OCI-LY7 (cell line): ENCODE results near the gene SCT. TPM values are rescaled to one million over a fixed set of nuclear protein-coding genes. Genes with fewer than 3 reads are reported as not detected.
A peak's percentile ranks its signal among the peaks of the same experiment; 100 is the strongest.

Experiments used
- BruUV-seq: library from RNA; stranded (reverse); fragments of 400-500 nt; replicated peaks from 2 replicates; lab custom pipeline; 2021; lab: Mats Ljungman, UMichigan
- CTCF ChIA-PET: fragments of 300-600 bp; sonication (Branson Sonifier 250); formaldehyde crosslinking; loops from one replicate; lab custom pipeline; 2022; ENCODE audit warnings: antibody characterized with exemption; ENCODE audit not compliant: unreplicated experiment; lab: Charles Lee
- POLR2A ChIA-PET: fragments of 300-600 bp; sonication (Branson Sonifier 250); formaldehyde crosslinking; loops from one replicate; lab custom pipeline; 2022; ENCODE audit warnings: antibody characterized with exemption; lab: Charles Lee
- DNase-seq: peaks from one replicate; pipeline ENCODE4 v3.0.0-alpha.2; 2015; ENCODE audit warnings: low spot score
- H2AFZ ChIP-seq: fragments of 200-600 bp; sonication (generic), shearing (Covaris generic); 2 replicates; pipeline ENCODE4 v1.6.1; 2014; ENCODE audit warnings: mild to moderate bottlenecking, antibody characterized with exemption, low read length, moderate library complexity
- H3K27ac ChIP-seq: fragments of 200-600 bp; sonication (generic); 2 replicates; pipeline ENCODE4 v1.5.1; 2014; ENCODE audit warnings: mixed run types, low read depth, mild to moderate bottlenecking, moderate library complexity, low read length, inconsistent platforms; ENCODE audit not compliant: poor library complexity, severe bottlenecking
- H3K36me3 ChIP-seq: fragments of 200-600 bp; sonication (generic); 2 replicates; pipeline ENCODE4 v1.6.1; 2014; ENCODE audit warnings: mild to moderate bottlenecking, antibody characterized with exemption, low read length, moderate library complexity, mixed read lengths; ENCODE audit not compliant: insufficient read depth
- H3K4me1 ChIP-seq: fragments of 200-600 bp; sonication (generic); 2 replicates; pipeline ENCODE4 v1.5.1; 2014; ENCODE audit warnings: mild to moderate bottlenecking, low read length; ENCODE audit not compliant: insufficient read depth, poor library complexity, severe bottlenecking
- H3K4me2 ChIP-seq: fragments of 200-600 bp; sonication (generic); 2 replicates; pipeline ENCODE4 v1.6.1; 2014; ENCODE audit warnings: mild to moderate bottlenecking, low read length
- H3K4me3 ChIP-seq: fragments of 200-600 bp; sonication (generic); 2 replicates; pipeline ENCODE4 v1.5.1; 2014; ENCODE audit warnings: mild to moderate bottlenecking, low read depth, low read length; ENCODE audit not compliant: poor library complexity, severe bottlenecking
- H3K79me2 ChIP-seq: fragments of 200-600 bp; sonication (generic); 2 replicates; pipeline ENCODE4 v1.6.1; 2016; ENCODE audit warnings: low read depth, mild to moderate bottlenecking, low read length, moderate library complexity, mixed read lengths; ENCODE audit not compliant: insufficient read depth
- H3K9me2 ChIP-seq: fragments of 200-600 bp; sonication (generic); 2 replicates; pipeline ENCODE4 v1.6.1; 2016; ENCODE audit warnings: mild to moderate bottlenecking, low read length, mixed read lengths; ENCODE audit not compliant: insufficient read depth
- H3K9me3 ChIP-seq: fragments of 200-600 bp; sonication (generic); 2 replicates; pipeline ENCODE4 v1.6.1; 2014; ENCODE audit warnings: mild to moderate bottlenecking, mixed run types, low read length, mixed read lengths
- H4K20me1 ChIP-seq: fragments of 200-600 bp; sonication (generic); 2 replicates; pipeline ENCODE4 v1.6.1; 2014; ENCODE audit warnings: mild to moderate bottlenecking, antibody characterized with exemption, low read length, moderate library complexity, mixed read lengths; ENCODE audit not compliant: insufficient read depth
- CTCF ChIP-seq: fragments of 200-600 bp; sonication (generic); conservative IDR thresholded peaks from 2 replicates; pipeline ENCODE4 v1.5.1; 2014; ENCODE audit warnings: mild to moderate bottlenecking, antibody characterized with exemption, low read length, moderate library complexity, mixed read lengths
- EZH2phosphoT487 ChIP-seq: fragments of 200-600 bp; sonication (generic); IDR thresholded peaks from 2 replicates; pipeline ENCODE4 v1.6.1; 2018; ENCODE audit warnings: low read depth, borderline replicate concordance, mild to moderate bottlenecking, mixed run types, antibody characterized with exemption, low read length, moderate library complexity, mixed read lengths
- intact Hi-C: fragments of 100-400 bp; cut with micrococcal nuclease; formaldehyde crosslinking; loops from one replicate; pipeline ENCODE4 v1.10.0; 2022; ENCODE audit not compliant: unreplicated experiment
- total RNA-seq, 2 experiments: library from RNA; depleted of rRNA in 1 of 2; stranded (reverse); fragments of >200 nt in 1 of 2; shearing (Covaris generic) in 1 of 2; gene quantifications; 2 replicates each; pipeline ENCODE4 v1.2.3, GENCODE V29; 2014 to 2022

Gene SCT
- total RNA-seq, 2 experiments from 2014 or later: not detected

- Histone ChIP-seq H3K36me3 (peaks cover 71% of the 10 kb centered on the region), H2AFZ (no peak overlapping the region), H3K4me3 (no peak overlapping the region), H3K79me2 (no peaks in the 10 kb centered on the region), H3K4me2 (no peak overlapping the region), H4K20me1 (0 out of 2 replicates have a peak, but pooled peaks cover 3% of the 10 kb centered on the region), H3K9me3 (no peaks in the 10 kb centered on the region), H3K27ac (no peak overlapping the region), H3K4me1 (peaks cover 12% of the 10 kb centered on the region), H3K9me2 (no peaks in the 10 kb centered on the region)
- intact Hi-C loops: no loop called here
- ChIA-PET POLR2A (interaction anchor here (0.6 kb wide), 1 partner anchor 125 kb away, joined by 3 read pairs; no protein-coding TSS in a partner anchor), CTCF (no interaction called here)
- TF ChIP-seq EZH2phosphoT487 (no peak), CTCF (no peak)
- no peak for DNase-seq
- BruUV-seq: TSS peak; percentile 49
Measured at GRCh38 chr11:611001-611996, 15.7 kb downstream of the SCT start.

- TF ChIP-seq EZH2phosphoT487 (no peak), CTCF (no peak)
- peaks cover 81% of the 10 kb centered on the region for H3K36me3 ChIP-seq
- H2AFZ ChIP-seq: no peak overlapping the region
- POLR2A ChIA-PET: interaction anchor here (0.5 kb wide), 1 partner anchor 19 kb away, joined by 5 read pairs; no protein-coding TSS in a partner anchor
- BruUV-seq: no TSS peak
- no peak for DNase-seq
- no peaks in the 10 kb centered on the region for H3K79me2 ChIP-seq
- intact Hi-C loops: no loop called here
- CTCF ChIA-PET: no interaction called here
- H3K4me3 ChIP-seq: no peak overlapping the region
- H4K20me1 ChIP-seq: 0 out of 2 replicates have a peak, but pooled peaks cover 3% of the 10 kb centered on the region
- H3K9me2 ChIP-seq: no peaks in the 10 kb centered on the region
- H3K4me1 ChIP-seq: peaks cover 6% of the 10 kb centered on the region
- no peak overlapping the region for H3K4me2 ChIP-seq
- H3K9me3 ChIP-seq: no peaks in the 10 kb centered on the region
- H3K27ac ChIP-seq: no peak overlapping the region
Measured at GRCh38 chr11:610146-610801, 16.7 kb downstream of the SCT start.
